Breast epithelium (tissue), 3 donors: Measurements from ENCODE around the gene FHOD3.

Source experiments
- CTCF ChIP-seq, 3 donors: fragments of 450-650 bp; IDR thresholded peaks; one replicate each; pipeline ENCODE4 v1.5.1; 2016 to 2017; ENCODE audit warnings: antibody characterized with exemption in 3 of 3, mild to moderate bottlenecking in 3 of 3, moderate library complexity in 3 of 3
- POLR2AphosphoS5 ChIP-seq, 3 donors: sonication (generic); formaldehyde crosslinking; IDR thresholded peaks; one replicate each; pipeline ENCODE4 v1.6.1; 2017; ENCODE audit warnings: antibody characterized with exemption in 3 of 3

GRCh38 chr18:36531636-36532035, 234.1 kb downstream of the FHOD3 start:
- TF ChIP-seq CTCF (IDR thresholded peaks at IDR 0.05) (no peak), POLR2AphosphoS5 (IDR thresholded peaks at IDR 0.05) (no peak)
